NCI-H345 (cell line): ENCODE data around the gene SOS1.
"Not testable (repeated sequence)": the region's sequence is repeated elsewhere in the genome, so short reads cannot be mapped to it uniquely, and the experiment has no call there.

Experiments used
- DNase-seq: peaks from one replicate; lab custom pipeline; 2025; lab: John Stamatoyannopoulos, UW

The SOS1 gene

DNA sequence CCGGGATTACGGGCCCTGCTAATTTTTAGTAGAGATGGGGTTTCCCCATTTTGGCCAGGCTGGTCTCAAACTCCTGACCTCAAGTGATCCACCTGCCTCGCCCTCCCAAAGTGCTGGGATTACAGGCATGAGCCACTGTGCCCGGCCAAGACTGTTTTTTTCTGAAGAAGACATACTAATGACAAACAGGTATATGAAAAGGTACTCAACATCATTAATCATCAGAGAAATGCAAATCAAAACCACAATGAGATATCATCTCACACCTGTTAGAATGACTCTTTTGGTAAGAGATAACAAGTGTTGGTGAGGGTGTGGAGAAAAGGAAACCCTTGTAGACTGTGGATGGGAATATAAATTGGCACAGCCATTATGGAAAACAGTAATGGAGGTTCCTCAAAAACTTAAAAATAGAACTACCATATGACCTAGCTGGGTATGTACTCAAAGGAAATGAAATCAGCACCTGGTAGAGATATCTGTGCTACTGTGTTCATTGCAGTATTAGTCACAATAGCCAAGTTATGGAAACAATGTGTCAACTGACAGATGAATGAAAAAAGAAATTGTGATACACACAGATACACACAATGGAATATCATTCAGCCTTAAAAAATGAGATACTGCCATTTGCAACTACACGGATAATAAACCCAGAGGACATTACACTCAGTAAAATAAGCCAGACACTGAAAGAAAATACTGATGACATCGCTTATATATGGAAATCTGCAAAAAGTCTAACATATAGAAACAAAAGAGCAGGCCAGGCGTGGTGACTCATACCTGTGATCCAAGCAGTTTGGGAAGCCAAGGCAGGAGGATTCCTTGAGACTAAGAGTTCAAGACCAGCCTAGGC lies 20.8 kb downstream of the SOS1 start:
- DNase-seq = no peak

DNA sequence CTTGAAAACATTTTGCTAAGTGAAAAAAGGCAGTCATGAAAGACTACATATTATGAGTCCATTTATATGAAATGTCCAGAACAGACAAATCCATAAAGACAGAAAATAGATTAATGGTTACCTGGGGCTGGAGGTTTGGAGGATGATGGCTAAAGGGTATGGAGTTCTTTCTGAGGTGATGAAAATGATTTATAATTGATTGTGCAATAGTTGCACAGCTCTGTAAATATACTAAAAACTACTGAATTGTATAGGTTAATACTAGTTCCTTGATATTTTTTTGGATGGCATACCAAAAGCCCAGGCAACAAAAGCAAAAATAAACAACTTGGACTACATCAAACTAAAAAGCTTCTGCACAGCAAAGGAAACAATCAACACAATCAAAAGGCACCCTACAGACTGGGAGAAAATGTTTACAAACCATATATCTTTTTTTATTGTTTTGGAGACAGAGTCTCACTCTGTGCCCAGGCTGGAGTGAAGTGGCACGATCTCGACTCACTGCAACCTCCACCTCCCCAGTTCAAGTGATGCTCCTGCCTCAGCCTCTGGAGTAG lies 21.5 kb downstream of the SOS1 start:
- peak; percentile 78 for DNase-seq

DNA sequence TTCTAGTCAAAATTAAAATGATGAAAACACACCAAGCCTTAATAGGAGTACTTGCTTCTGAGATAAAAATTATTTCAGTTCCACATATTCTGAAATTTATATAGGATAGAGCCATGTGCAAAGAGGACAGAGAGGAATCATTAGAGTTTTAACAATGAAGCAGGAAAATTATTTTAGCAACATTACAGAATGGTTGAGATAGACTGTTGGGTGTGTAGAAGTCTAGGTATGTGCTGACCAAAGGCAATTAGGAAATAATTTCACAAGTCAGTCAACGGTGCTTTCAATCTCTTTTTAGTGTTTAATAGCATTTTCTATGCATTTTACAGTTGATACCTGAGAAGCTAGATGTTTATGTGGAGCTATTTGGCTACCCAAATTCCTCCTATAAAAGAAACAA lies 25.2 kb downstream of the SOS1 start:
- DNase-seq = no peak

DNA sequence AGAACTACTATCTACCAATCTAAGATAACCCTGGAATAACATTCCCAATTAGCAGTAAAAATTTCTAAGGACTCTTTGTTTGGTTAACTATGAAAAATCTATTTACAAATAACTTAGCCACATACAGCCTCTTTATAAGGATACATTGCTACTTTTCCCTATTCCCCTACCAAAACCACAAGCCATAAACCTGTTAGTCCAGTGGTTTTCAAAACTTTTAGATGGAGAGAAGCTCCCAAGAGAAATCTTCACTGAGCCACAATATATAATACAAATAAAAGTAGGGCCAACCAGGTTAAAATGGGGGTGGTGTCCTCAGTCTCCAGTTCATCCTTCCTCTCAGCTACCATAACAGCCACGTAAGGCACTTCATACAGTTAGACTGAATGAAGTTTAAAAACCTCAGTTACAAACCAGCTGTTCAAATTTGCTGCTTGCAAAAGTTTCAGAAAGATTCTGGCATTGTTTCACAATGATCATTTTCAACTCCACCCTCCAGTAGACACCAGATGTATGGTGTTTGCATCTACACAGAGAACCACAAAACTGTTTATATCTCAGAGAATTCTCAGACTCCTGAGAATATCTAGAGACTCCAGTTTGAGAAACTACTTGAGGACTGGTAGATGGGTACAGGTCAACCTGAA lies 26.0 kb downstream of the SOS1 start:
- DNase-seq = no peak

DNA sequence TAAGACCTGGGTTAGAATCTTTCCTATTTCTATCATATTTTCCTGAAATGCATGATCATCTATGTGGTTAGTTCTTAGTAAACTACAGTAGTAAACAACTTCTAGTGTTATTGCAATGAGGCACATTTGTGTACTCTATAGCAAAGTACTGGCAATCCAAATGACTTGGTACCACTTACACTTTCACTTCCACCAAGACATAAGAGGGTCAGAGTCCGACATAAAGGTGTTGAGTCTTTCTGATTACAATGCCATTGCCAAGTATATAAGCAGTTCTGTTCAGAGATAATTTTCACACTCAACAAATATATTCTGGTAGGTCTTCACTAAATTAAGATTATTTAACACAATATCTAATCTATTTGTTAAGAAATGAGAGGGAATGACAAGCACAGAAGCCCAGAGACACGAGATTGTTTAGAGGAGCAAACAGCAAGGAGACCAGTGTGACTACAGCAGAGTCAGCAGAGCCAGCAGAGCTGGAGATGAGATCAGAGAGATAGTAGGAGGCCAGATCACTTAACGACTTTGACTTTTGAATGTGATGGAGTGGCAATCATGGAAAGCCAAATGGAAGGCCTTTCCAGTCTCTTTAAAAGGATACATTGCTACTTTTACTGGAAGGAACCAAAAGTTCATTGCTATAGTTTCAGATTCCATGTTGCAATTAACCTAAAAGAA lies 27.5 kb downstream of the SOS1 start:
- no peak for DNase-seq

DNA sequence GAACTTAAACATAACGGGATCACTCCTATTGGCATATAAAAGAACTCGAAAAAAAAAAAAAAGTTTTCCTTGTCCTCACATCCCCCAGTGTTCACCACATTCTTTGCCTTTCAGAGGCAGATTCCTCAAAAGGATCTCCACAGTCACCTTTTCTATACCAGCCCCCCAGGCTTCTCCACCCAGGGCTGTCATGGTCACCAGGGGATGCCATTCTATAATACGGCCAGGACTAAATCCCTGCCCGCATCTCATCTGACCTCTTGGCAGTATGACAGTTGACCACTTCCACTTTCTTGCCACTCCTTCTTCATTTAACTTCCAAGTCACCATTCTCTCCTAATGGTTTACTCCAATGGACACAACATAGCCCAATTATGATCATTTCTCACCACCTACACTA lies 29.3 kb downstream of the SOS1 start:
- no peak for DNase-seq

DNA sequence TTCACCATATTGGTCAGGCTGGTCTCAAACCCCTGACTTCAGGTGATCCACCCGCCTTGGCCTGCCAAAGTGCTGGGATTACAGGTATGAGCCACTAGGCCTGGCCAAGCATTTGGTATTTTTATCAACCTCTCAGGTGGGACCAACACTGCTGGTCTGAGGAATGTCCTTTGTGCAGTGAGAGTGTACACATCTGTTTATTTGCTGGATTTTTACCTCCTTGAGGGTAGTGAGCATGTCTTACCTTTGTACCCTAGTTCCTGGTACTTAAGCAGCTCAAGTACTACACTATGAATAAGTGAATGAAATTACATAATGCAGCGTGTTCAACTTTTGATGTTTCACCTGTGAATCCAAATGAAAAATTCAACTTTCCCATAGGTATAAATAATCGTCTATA lies 29.8 kb downstream of the SOS1 start:
- DNase-seq = no peak

DNA sequence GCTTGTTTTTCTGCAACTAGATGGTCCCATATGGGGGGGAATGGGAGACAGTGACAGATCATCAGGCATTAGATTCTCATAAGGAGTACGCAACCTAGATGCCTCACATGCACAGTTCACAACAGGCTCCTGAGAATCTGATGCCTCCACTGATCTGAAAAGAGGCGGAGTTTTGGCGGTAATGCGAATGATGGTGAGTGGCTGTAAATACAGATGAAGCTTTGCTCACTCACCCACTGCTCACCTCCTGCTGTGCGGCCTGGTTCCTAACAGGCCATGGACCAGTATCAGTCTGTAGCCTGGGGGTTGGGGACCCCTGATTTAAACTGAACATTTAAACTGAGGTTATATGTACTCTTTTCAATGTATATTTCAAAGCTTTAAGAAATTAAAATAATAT lies 40.7 kb downstream of the SOS1 start:
- DNase-seq = no peak

DNA sequence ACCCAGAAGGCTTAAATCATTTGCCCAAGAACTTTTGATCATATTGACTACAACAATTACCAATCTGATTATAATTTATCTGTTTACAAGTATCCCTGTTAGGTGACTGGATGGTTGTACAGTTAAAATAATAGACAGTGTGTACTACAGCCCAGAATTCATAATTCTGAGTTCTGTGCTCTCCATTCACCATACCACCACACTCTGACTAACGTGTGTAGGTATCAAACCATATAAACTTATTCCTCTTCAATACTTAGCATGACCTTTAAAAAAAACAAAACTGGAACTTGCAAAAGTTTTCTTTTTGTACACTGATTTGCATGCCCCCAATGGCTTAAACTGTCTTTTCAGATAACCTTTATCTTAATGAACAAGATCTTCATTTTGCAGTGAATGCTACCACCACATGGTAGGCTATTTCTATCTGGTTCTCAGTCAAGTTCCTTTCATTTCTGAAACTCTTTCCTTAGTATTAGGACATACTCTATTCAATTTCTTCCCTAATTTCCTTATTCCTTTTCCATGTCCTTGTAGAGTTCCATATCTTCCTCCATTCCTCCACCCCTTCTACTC lies 50.9 kb downstream of the SOS1 start:
- DNase-seq = no peak

DNA sequence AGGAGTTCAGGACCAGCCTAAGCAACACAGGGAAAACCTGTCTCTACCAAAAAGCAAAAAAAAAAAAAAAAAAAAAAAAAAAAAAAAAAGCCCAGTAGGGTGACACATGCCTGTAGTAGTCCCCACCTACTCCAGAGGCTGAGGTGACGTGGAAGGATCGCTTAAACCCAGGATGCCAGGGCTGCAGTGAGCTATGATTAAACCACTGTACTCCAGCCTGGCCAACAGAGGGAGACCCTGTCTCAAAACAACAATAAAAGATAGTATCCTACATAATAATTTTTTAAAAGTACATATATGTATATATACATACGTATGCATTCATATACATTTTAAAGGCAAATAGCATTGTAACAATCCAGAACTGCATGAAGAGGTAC lies 51.7 kb downstream of the SOS1 start:
- no peak for DNase-seq

DNA sequence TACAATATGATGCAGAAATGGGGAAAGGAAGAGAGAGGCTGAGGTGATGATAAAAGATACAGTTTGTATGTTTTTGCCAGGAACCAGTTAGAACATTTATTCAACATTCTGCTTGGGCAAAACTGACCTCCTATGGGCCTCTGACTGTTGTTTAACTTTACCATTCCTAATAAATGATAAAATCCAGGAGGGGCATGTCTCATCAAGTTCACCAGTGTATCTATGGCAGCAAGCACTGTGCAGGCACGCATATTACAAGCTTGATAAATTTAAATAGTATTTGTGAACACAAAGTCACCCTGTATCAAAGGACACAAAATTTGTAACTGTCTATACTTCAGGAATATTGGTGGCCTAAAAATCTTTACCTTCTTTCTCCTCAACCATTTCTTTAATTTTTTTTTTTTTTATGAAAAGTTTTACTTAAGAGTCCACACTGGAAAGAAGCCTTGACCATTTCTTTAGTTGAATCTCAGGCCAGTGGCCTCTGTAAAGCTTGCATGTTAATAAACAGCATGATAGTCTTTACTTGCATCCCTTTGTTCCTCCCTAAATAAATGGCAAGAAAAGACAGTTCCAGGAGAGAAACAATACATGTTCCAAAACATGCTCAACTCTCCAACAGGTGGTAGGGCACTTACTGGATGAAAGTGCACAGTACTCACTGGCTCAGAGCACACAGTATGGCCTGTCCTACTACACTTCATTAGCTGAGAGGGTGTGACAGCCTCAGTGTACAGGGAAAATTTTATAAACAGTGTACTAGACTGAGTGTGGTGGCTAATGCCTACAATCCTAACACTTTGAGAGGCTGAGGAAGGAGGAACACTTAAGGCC lies 52.3 kb downstream of the SOS1 start:
- no peak for DNase-seq

DNA sequence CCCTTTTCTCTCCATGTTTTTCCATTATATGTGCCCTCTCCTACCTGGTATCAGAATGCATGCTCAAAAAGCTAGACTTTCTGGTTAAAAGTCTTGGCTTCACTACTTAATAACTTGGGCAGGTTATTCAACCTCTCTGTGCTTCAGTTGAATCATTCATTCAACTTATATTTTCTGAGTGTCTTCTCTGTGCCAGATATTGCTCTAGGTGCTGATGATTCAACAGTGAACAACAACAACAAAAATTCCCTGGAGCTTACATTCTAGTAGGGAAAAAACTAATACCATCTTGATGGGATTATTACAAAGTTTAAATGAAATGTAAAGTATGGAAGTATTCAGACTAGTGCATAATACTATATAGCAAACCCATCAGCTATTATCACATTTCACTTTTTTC lies 55.2 kb downstream of the SOS1 start:
- no peak for DNase-seq

DNA sequence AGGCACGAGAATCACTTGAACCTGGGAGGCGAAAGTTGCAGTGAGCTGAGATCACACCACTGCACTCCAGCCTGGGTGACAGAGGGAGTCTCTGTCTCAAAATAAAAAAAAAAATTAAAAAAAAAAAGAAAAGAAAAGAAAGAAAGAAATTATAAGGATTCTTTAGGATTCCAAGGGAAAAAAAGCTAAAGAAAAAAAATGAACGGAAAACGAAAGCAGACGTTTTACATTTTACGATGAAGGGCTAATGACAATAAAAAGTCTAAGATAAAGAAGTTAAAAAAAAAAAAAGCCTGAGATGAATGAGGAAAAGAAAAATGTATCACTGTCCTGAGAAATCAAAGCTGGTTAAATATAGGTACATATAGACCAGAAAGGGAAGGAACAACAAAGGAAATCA lies 58.5 kb downstream of the SOS1 start:
- DNase-seq = no peak

DNA sequence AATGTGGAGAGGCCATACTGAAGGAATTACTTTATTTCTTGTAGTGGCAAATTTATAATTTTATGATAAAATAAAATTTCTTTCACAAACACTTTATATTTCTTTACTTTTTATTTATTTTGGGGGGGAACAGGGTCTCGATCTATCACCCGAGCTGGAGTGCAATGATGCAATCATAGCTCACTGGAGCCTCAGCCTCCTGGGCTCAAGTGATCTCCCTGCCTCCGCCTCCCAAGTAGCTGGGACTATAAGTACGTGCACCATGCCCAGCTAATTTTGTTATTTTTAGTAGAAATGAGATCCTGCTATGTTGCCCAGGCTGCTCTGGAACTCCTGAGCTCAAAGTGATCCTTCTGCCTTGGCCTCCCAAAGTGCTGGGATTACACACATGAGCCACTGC lies 59.6 kb downstream of the SOS1 start:
- DNase-seq = no peak

DNA sequence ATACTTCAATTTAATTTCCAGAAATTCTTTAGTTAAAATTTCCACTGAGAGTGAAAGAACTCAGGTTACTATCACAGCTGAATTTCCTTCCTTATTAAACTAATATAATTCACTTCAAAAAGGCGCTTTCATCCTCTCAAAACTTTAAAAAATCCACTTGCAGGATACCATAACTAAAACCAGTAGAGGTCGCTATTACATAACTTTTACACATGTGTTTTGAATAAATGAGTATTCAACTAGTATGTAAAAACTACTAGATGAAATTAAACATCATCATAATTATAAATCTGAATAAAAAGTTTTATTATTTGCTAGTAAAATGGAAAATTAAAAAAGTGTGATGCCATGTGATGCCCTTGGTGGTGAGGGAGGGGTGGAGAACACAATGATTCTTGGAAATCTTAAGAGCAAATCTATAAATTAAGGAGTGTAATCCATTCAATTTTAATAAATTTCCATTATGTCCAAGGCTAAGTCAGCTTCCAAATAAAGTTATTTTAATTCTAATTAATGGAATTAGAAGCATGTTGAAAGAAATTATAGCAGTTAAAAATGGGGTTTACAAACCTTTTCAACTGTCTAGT lies 61.4 kb downstream of the SOS1 start:
- peak; percentile 56 for DNase-seq

DNA sequence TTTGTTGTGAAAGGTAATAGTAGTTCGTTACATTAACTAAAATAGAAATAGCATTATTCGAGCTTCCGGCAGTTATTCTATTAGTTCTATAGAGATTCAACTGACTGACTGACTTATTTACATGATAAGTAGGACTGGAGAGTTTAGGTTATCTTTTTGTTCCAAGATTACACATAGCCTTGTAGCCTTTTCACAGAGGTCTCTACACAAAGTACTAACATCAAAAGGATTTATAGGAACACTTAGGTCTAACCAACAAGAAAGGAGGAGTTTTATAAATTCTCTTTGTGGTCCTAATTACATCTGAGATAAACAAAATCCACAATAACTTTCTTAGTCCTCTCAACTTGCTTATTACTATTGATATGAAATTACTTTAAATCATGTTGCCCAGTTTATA lies 62.8 kb downstream of the SOS1 start:
- DNase-seq = no peak

DNA sequence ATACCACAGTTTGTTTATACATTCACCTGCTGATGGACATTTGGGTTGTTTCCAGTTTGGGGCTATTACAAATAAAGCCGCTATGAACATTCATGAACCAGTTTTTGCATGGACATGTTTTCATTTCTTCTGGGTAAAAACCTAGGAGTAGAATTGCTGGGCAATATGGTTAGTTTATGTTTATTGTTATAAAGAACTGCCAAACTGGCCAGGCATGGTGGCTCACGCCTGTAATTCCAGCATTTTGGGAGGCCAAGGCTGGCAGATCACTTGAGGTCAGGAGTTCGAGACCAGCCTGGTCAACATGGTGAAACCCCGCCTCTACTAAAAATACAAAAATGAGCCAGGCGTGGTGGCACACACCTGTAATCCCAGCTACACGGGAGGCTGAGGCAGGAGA lies 68.2 kb downstream of the SOS1 start:
- DNase-seq = not testable (repeated sequence)

DNA sequence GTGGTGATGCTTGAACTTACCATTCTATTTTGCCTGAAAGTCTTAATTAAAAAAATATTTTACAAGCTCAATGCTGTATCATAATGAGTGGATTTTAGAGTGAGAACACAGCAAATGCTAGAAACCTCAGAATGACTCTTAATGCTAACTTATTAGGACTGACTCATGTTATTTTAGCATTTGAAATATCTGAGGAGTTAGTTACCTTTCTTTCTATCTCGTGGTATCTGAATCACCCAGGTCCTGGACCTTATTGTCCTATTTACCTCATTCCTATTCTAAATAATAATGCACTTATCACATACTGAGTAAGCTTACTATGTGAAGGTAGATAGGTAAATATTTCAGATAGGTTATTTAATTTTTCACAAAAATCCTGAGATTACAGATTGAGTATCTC lies 70.7 kb downstream of the SOS1 start:
- DNase-seq = no peak

DNA sequence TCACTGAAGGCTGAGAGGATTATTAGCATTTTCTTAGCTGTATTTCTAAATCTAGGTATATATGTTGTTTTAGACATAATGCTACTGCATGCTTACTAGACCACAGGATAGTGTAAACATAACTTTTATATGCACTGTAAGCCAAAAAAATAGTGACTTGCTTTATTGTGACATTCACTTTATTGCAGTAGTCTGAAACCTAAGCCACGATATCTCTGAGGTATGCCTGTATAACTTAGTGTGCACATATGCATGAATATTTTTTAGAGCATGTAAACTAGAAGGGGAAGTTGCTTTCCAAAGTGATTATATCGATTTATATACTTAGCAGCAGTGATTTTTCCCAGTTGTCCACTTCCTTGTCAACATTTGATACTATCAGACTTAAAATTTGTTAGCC lies 81.8 kb downstream of the SOS1 start:
- no peak for DNase-seq

DNA sequence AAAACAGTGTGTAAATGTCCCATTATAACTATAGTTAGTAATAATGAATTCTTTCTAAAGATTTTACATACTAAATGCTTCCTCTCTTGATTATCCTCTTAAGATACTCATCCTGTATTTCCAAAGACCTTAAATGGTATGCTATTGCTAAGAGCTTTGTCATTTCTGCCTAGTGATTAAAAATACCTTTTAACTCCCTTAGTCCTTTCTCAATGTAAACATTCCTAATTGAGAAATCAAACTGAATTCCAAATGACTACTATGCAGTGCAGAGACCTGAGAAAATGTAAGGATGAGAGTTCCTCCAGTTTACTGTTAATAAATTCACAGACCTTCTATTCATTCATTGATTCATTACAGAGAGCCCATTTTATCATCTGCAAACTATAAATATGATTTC lies 86.9 kb downstream of the SOS1 start:
- DNase-seq = no peak

DNA sequence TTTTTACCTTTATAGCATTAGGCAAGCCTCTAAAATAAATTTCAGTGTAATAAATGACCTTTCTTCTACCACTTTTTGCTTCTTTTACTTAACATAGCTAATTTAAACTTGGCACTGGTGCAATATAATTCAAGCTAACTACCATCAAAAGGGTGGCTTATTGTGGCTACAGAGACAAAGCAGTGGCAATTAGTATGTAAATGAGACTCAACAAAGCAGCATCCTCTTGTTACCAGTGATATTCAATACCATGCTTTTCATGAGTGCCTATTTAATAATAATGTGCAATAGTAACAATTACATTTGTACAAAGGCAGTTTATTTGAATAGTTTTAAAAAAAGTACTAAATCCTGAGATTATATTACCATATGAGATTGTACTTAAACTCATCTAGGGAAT lies 93.4 kb downstream of the SOS1 start:
- no peak for DNase-seq
